WTC11 (cell line): Measurements from ENCODE around the gene SMARCD3. TPM values are rescaled to one million over a fixed set of nuclear protein-coding genes. Genes with fewer than 3 reads are reported as not detected.

Experiments
- ATAC-seq: fragments of 200-7000 bp; cut with Tn5 transposase; 2 replicates; pipeline ENCODE4 v1.10.0; 2021; ENCODE audit warnings: mild to moderate bottlenecking, moderate library complexity
- CTCF ChIA-PET: fragments of 300-600 bp; sonication (Branson Sonifier 250); formaldehyde crosslinking; loops from one replicate; lab custom pipeline; 2021; ENCODE audit warnings: antibody characterized with exemption; lab: Charles Lee
- POLR2A ChIA-PET: fragments of 350-600 bp; sonication (Branson Sonifier 250); formaldehyde crosslinking; loops from one replicate; lab custom pipeline; 2021; ENCODE audit warnings: antibody characterized with exemption; lab: Charles Lee
- DNase-seq: peaks from one replicate; pipeline ENCODE4 v3.0.0; 2021; ENCODE audit warnings: low spot score
- H3K27ac Mint-ChIP-seq: 2 replicates; pipeline ENCODE4 v1.8.0; 2021; ENCODE audit warnings: mixed read lengths
- H3K27me3 Mint-ChIP-seq: 2 replicates; pipeline ENCODE4 v1.8.0; 2021; ENCODE audit warnings: low read depth, mild to moderate bottlenecking, moderate library complexity, mixed read lengths
- H3K36me3 Mint-ChIP-seq: 2 replicates; pipeline ENCODE4 v1.8.0; 2021; ENCODE audit warnings: mixed read lengths
- H3K4me1 Mint-ChIP-seq: 2 replicates; pipeline ENCODE4 v1.8.0; 2022; ENCODE audit warnings: mixed read lengths
- H3K4me3 Mint-ChIP-seq: 2 replicates; pipeline ENCODE4 v1.8.0; 2021; ENCODE audit warnings: mild to moderate bottlenecking, moderate library complexity, mixed read lengths
- H3K9me3 Mint-ChIP-seq: 2 replicates; pipeline ENCODE4 v1.8.0; 2021; ENCODE audit warnings: mixed read lengths
- ATF1 ChIP-seq: sonication (generic); formaldehyde crosslinking; IDR thresholded peaks from 2 replicates; pipeline ENCODE4 v1.8.1; 2023; ENCODE audit warnings: mild to moderate bottlenecking, moderate library complexity, missing genetic modification reagents
- CBFB ChIP-seq: sonication (generic); formaldehyde crosslinking; IDR thresholded peaks from 2 replicates; pipeline ENCODE4 v1.8.1; 2022; ENCODE audit warnings: mild to moderate bottlenecking, low read depth, missing genetic modification reagents
- CREM ChIP-seq: sonication (generic); formaldehyde crosslinking; IDR thresholded peaks from 2 replicates; pipeline ENCODE4 v1.8.1; 2022; ENCODE audit warnings: mild to moderate bottlenecking, missing genetic modification reagents, moderate library complexity
- CTCF ChIP-seq: fragments of 200-600 bp; IDR thresholded peaks from 2 replicates; pipeline ENCODE4 v1.8.0; 2022; ENCODE audit warnings: antibody characterized with exemption
- E2F5 ChIP-seq: sonication (generic); formaldehyde crosslinking; IDR thresholded peaks from 2 replicates; pipeline ENCODE4 v1.8.1; 2022; ENCODE audit warnings: mild to moderate bottlenecking, moderate library complexity, missing genetic modification reagents
- ESRRA ChIP-seq: sonication (generic); formaldehyde crosslinking; IDR thresholded peaks from 2 replicates; pipeline ENCODE4 v1.8.1; 2022; ENCODE audit warnings: mild to moderate bottlenecking, missing genetic modification reagents, borderline replicate concordance
- HMGA2 ChIP-seq: fragments of 250-450 bp; sonication (Bioruptor Pico); IDR thresholded peaks from 2 replicates; pipeline ENCODE4 v1.4.0; 2021; ENCODE audit warnings: mild to moderate bottlenecking, moderate library complexity
- MAX ChIP-seq: sonication (generic); formaldehyde crosslinking; IDR thresholded peaks from 2 replicates; pipeline ENCODE4 v1.8.0; 2022; ENCODE audit warnings: mild to moderate bottlenecking, missing genetic modification reagents
- MLX ChIP-seq: sonication (generic); formaldehyde crosslinking; IDR thresholded peaks from 2 replicates; pipeline ENCODE4 v1.8.1; 2023; ENCODE audit warnings: mild to moderate bottlenecking, missing genetic modification reagents, moderate library complexity
- NFATC4 ChIP-seq: fragments of 250-450 bp; sonication (Bioruptor Pico); IDR thresholded peaks from 2 replicates; pipeline ENCODE4 v1.9.0; 2021; ENCODE audit warnings: mild to moderate bottlenecking
- NFE2L1 ChIP-seq: sonication (generic); formaldehyde crosslinking; IDR thresholded peaks from 2 replicates; pipeline ENCODE4 v1.8.1; 2023; ENCODE audit warnings: missing genetic modification reagents
- NR1H2 ChIP-seq: sonication (generic); formaldehyde crosslinking; IDR thresholded peaks from 2 replicates; pipeline ENCODE4 v1.9.0; 2021; ENCODE audit warnings: mild to moderate bottlenecking, moderate library complexity, missing genetic modification reagents
- RORB ChIP-seq: fragments of 250-450 bp; sonication (Bioruptor Pico); IDR thresholded peaks from 2 replicates; pipeline ENCODE4 v1.9.0; 2021; ENCODE audit warnings: mild to moderate bottlenecking
- SOX15 ChIP-seq: fragments of 250-450 bp; sonication (Bioruptor Pico); IDR thresholded peaks from 2 replicates; pipeline ENCODE4 v1.9.0; 2021; ENCODE audit warnings: mild to moderate bottlenecking
- SP1 ChIP-seq: sonication (generic); formaldehyde crosslinking; conservative IDR thresholded peaks from 2 replicates; pipeline ENCODE4 v1.8.1; 2022; ENCODE audit warnings: missing genetic modification reagents
- ZBTB21 ChIP-seq: sonication (generic); formaldehyde crosslinking; IDR thresholded peaks from 2 replicates; pipeline ENCODE4 v1.8.1; 2023; ENCODE audit warnings: mild to moderate bottlenecking, missing genetic modification reagents, borderline replicate concordance
- ZNF232 ChIP-seq: sonication (generic); formaldehyde crosslinking; IDR thresholded peaks from 2 replicates; pipeline ENCODE4 v1.8.0; 2022; ENCODE audit warnings: mild to moderate bottlenecking, missing genetic modification reagents
- ZNF425 ChIP-seq: fragments of 250-450 bp; sonication (Bioruptor Pico); conservative IDR thresholded peaks from 2 replicates; pipeline ENCODE4 v1.9.0; 2021; ENCODE audit warnings: mild to moderate bottlenecking
- total RNA-seq: library from RNA; stranded (reverse); gene quantifications from 3 replicates; pipeline ENCODE4 v1.2.3, GENCODE V29; 2021
- TF ChIP-seq, protein P1 (sequence below): sonication (generic); formaldehyde crosslinking; IDR thresholded peaks from 2 replicates; pipeline ENCODE4 v1.8.1; 2022; ENCODE audit warnings: low read depth, mild to moderate bottlenecking, moderate library complexity, missing genetic modification reagents, borderline replicate concordance
- TF ChIP-seq, protein P2 (sequence below): sonication (generic); formaldehyde crosslinking; IDR thresholded peaks from 2 replicates; pipeline ENCODE4 v1.8.0; 2023; ENCODE audit warnings: missing genetic modification reagents
- TF ChIP-seq, protein P3 (sequence below): fragments of 250-450 bp; sonication (Bioruptor Pico); IDR thresholded peaks from 2 replicates; pipeline ENCODE4 v1.9.0; 2021; ENCODE audit warnings: mild to moderate bottlenecking
- TF ChIP-seq, protein P4 (sequence below): sonication (generic); formaldehyde crosslinking; IDR thresholded peaks from 2 replicates; pipeline ENCODE4 v1.8.1; 2022; ENCODE audit warnings: missing genetic modification reagents, borderline replicate concordance

Gene SMARCD3
- total RNA-seq, 1 experiment from 2014 or later: 5.9 TPM

GRCh38 chr7:151265351-151265931 is 16.9 kb upstream of the SMARCD3 start:
- ChIA-PET POLR2A (no interaction called here), CTCF (interaction anchor here (1.0 kb wide), 1 partner anchor 21 kb away, joined by 4 read pairs; no protein-coding TSS in a partner anchor)
- Mint-ChIP-seq H3K4me3 (no peak overlapping the region), H3K27me3 (peaks cover 11% of the 10 kb centered on the region), H3K36me3 (no peaks in the 10 kb centered on the region), H3K4me1 (no peaks in the 10 kb centered on the region; the same call in 1 of the 2 replicates), H3K9me3 (no peaks in the 10 kb centered on the region), H3K27ac (no peak overlapping the region)
- no peak for DNase-seq
- TF ChIP-seq E2F5 (CRISPR knock-in tag) (no peak), SP1 (CRISPR knock-in tag) (no peak), CBFB (CRISPR knock-in tag) (no peak), NR1H2 (CRISPR knock-in tag) (no peak)
- TF ChIP-seq, protein P1, sequence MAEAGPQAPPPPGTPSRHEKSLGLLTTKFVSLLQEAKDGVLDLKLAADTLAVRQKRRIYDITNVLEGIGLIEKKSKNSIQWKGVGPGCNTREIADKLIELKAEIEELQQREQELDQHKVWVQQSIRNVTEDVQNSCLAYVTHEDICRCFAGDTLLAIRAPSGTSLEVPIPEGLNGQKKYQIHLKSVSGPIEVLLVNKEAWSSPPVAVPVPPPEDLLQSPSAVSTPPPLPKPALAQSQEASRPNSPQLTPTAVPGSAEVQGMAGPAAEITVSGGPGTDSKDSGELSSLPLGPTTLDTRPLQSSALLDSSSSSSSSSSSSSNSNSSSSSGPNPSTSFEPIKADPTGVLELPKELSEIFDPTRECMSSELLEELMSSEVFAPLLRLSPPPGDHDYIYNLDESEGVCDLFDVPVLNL: no peak
- no peak for ATAC-seq

DNA sequence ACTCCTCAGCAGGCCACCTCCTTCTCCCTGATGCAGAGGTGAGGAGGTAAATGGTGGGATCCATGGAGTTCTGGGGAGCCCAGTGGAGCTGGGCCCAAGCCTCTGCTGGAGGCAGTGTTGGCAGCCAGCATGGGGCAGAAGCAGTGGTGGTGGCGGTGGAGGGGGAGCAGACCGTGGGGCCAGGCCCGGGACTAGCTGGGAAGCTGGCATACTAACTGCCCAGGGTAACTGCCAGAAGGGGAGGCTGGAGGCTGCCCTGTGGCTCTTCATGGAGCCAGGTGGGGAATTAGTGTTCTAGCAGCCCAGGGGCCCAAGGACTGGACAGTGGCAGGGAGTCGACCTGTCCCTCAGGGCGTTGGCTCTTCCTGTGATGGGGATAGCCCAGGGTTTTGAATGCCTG is 16.1 kb upstream of the SMARCD3 start:
- TF ChIP-seq ATF1 (no peak), NFE2L1 (CRISPR knock-in tag) (no peak), ZBTB21 (CRISPR knock-in tag) (no peak), MLX (CRISPR knock-in tag) (no peak), SOX15 (CRISPR knock-in tag) (no peak), NFATC4 (no peak), RORB (CRISPR knock-in tag) (no peak), E2F5 (CRISPR knock-in tag) (no peak), CREM (CRISPR knock-in tag) (no peak)
- TF ChIP-seq, protein P2, sequence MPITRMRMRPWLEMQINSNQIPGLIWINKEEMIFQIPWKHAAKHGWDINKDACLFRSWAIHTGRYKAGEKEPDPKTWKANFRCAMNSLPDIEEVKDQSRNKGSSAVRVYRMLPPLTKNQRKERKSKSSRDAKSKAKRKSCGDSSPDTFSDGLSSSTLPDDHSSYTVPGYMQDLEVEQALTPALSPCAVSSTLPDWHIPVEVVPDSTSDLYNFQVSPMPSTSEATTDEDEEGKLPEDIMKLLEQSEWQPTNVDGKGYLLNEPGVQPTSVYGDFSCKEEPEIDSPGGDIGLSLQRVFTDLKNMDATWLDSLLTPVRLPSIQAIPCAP (CRISPR knock-in tag): no peak
- TF ChIP-seq, protein P3, sequence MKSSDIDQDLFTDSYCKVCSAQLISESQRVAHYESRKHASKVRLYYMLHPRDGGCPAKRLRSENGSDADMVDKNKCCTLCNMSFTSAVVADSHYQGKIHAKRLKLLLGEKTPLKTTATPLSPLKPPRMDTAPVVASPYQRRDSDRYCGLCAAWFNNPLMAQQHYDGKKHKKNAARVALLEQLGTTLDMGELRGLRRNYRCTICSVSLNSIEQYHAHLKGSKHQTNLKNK (CRISPR knock-in tag): no peak
- H3K4me3 Mint-ChIP-seq: no peak overlapping the region
- H3K4me1 Mint-ChIP-seq: peaks cover 4% of the 10 kb centered on the region
- DNase-seq: no peak
- H3K27me3 Mint-ChIP-seq: peaks cover 11% of the 10 kb centered on the region
- POLR2A ChIA-PET: no interaction called here
- no peak overlapping the region for H3K27ac Mint-ChIP-seq
- ATAC-seq: no peak
- no peaks in the 10 kb centered on the region for H3K36me3 Mint-ChIP-seq
- no peaks in the 10 kb centered on the region for H3K9me3 Mint-ChIP-seq
- CTCF ChIA-PET: interaction anchor here (1.0 kb wide), 2 partner anchors 19 to 21 kb away, joined by 3 to 4 read pairs; no protein-coding TSS in a partner anchor

DNA sequence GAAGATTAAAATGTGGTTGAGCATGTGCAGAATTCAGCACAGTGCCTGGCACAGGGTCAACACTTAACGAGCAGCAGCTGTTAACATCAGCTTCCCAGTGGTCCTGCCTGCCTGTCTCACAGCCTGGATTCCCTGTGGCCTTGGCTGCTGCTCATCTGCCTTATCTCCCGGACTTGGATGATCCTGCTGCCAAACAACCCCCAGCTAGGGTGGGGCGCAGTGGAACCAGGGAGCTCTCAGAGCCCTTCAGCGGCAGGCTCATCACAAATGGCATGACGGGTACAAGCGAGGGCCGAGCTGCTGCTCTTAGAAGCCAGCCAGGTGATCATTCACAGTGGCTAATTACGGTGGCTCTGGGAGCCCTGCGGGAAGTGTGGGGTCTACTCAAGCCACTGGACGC is 13.0 kb upstream of the SMARCD3 start:
- Mint-ChIP-seq H3K36me3 (no peaks in the 10 kb centered on the region), H3K27ac (no peak overlapping the region), H3K4me1 (peaks cover 7% of the 10 kb centered on the region), H3K4me3 (no peak overlapping the region), H3K27me3 (peaks cover 30% of the 10 kb centered on the region), H3K9me3 (no peaks in the 10 kb centered on the region)
- no peak for ATAC-seq
- ChIA-PET POLR2A (no interaction called here), CTCF (interaction anchor here (1.0 kb wide), 2 partner anchors 16 to 17 kb away, joined by 3 read pairs; no protein-coding TSS in a partner anchor)
- DNase-seq: no peak
- TF ChIP-seq, protein P4, sequence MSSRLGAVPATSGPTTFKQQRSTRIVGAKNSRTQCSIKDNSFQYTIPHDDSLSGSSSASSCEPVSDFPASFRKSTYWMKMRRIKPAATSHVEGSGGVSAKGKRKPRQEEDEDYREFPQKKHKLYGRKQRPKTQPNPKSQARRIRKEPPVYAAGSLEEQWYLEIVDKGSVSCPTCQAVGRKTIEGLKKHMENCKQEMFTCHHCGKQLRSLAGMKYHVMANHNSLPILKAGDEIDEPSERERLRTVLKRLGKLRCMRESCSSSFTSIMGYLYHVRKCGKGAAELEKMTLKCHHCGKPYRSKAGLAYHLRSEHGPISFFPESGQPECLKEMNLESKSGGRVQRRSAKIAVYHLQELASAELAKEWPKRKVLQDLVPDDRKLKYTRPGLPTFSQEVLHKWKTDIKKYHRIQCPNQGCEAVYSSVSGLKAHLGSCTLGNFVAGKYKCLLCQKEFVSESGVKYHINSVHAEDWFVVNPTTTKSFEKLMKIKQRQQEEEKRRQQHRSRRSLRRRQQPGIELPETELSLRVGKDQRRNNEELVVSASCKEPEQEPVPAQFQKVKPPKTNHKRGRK (CRISPR knock-in tag): no peak
- TF ChIP-seq ZNF425 (no peak), HMGA2 (CRISPR knock-in tag) (no peak), ESRRA (CRISPR knock-in tag) (no peak), ZNF232 (CRISPR knock-in tag) (no peak), CTCF (no peak), MAX (CRISPR knock-in tag) (no peak)
